SH-SY5Y (cell line): ENCODE data around the gene KLF13.

Source experiments
- GATA2 ChIP-seq: IDR thresholded peaks from 2 replicates; pipeline ENCODE4 v1.6.1; 2011; ENCODE audit warnings: mild to moderate bottlenecking, low read depth, low read length
- GATA3 ChIP-seq: IDR thresholded peaks from 2 replicates; pipeline ENCODE4 v1.6.1; 2011; ENCODE audit warnings: low read depth, mild to moderate bottlenecking, low read length, moderate library complexity

Gene KLF13

GRCh38 chr15:31338879-31339557 lies 12.4 kb downstream of the KLF13 start:
- TF ChIP-seq GATA3 (no peak), GATA2 (no peak)

GRCh38 chr15:31339558-31339895 lies 12.9 kb downstream of the KLF13 start:
- no peak for TF ChIP-seq GATA3
- TF ChIP-seq GATA2 = no peak

- no peak for TF ChIP-seq GATA2
- TF ChIP-seq GATA3 = no peak
Observed at GRCh38 chr15:31340047-31340446, 13.4 kb downstream of the KLF13 start.

GRCh38 chr15:31340592-31340991 lies 14.0 kb downstream of the KLF13 start:
- TF ChIP-seq GATA2 = no peak
- TF ChIP-seq GATA3 = no peak

- TF ChIP-seq GATA2 = no peak
- TF ChIP-seq GATA3 = no peak
Observed at GRCh38 chr15:31341071-31341470, 14.4 kb downstream of the KLF13 start.

GRCh38 chr15:31341496-31342195 lies 15.0 kb downstream of the KLF13 start:
- TF ChIP-seq GATA2 (no peak), GATA3 (no peak)

GRCh38 chr15:31342381-31342780 lies 15.7 kb downstream of the KLF13 start:
- no peak for TF ChIP-seq GATA3
- TF ChIP-seq GATA2 = no peak

- no peak for TF ChIP-seq GATA3
- no peak for TF ChIP-seq GATA2
Observed at GRCh38 chr15:31342781-31343626, 16.4 kb downstream of the KLF13 start.

GRCh38 chr15:31343831-31344230 lies 17.2 kb downstream of the KLF13 start:
- TF ChIP-seq GATA3 = no peak
- TF ChIP-seq GATA2 = no peak

GRCh38 chr15:31344266-31344665 lies 17.6 kb downstream of the KLF13 start:
- TF ChIP-seq GATA3 (no peak), GATA2 (no peak)

- TF ChIP-seq GATA3 = no peak
Observed at GRCh38 chr15:31344823-31345605, 18.4 kb downstream of the KLF13 start.

- TF ChIP-seq GATA3 = no peak
- no peak for TF ChIP-seq GATA2
Observed at GRCh38 chr15:31345606-31346366, 19.2 kb downstream of the KLF13 start.

- no peak for TF ChIP-seq GATA2
- no peak for TF ChIP-seq GATA3
Observed at GRCh38 chr15:31346367-31347066, 19.9 kb downstream of the KLF13 start.
